PC-9 (cell line): ENCODE results near the gene CHST3. TPM values are rescaled to one million over a fixed set of nuclear protein-coding genes. Genes with fewer than 3 reads are reported as not detected.

Experiments
- BruUV-seq: library from RNA; stranded (reverse); fragments of 400-500 nt; replicated peaks from 2 replicates; lab custom pipeline; 2021; lab: Mats Ljungman, UMichigan
- CTCF ChIA-PET: fragments of 300-600 bp; sonication (Branson Sonifier 250); formaldehyde crosslinking; loops from one replicate; lab custom pipeline; 2022; ENCODE audit warnings: antibody characterized with exemption; lab: Charles Lee
- POLR2A ChIA-PET: fragments of 300-600 bp; sonication (Branson Sonifier 250); formaldehyde crosslinking; loops from one replicate; lab custom pipeline; 2022; ENCODE audit warnings: antibody characterized with exemption; ENCODE audit not compliant: unreplicated experiment; lab: Charles Lee
- DNase-seq, 2 experiments: peaks; one replicate each; pipeline versions ENCODE4 v3.0.0 to v3.0.0-alpha.2; 2015 to 2022; ENCODE audit warnings: mixed read lengths in 1 of 2
- H2AFZ ChIP-seq: fragments of 200-600 bp; sonication (generic); 2 replicates; pipeline ENCODE4 v1.8.1; 2017; ENCODE audit warnings: antibody characterized with exemption
- H3F3A ChIP-seq: fragments of 200-600 bp; sonication (generic); 2 replicates; pipeline ENCODE4 v1.8.1; 2017; ENCODE audit warnings: antibody characterized with exemption, mild to moderate bottlenecking, low read depth; ENCODE audit not compliant: insufficient read depth
- H3K27ac ChIP-seq: fragments of 200-600 bp; sonication (generic); 2 replicates; pipeline ENCODE4 v1.6.1; 2016; ENCODE audit warnings: mixed run types
- H3K27me3 ChIP-seq: fragments of 200-600 bp; sonication (generic); 2 replicates; pipeline ENCODE4 v1.6.1; 2016; ENCODE audit warnings: low read depth, mixed run types; ENCODE audit not compliant: insufficient read depth
- H3K36me3 ChIP-seq: fragments of 200-600 bp; sonication (generic); 2 replicates; pipeline ENCODE4 v1.6.1; 2016; ENCODE audit warnings: low read depth, mixed run types
- H3K4me1 ChIP-seq: fragments of 200-600 bp; sonication (generic); replicated peaks from 2 replicates; pipeline ENCODE4 v1.6.1; 2016; ENCODE audit warnings: mixed run types; ENCODE audit not compliant: insufficient read depth
- H3K4me2 ChIP-seq: fragments of 200-600 bp; sonication (generic); 2 replicates; pipeline ENCODE4 v1.6.1; 2017; ENCODE audit warnings: mixed run types
- H3K4me3 ChIP-seq: fragments of 200-600 bp; sonication (generic); 2 replicates; pipeline ENCODE4 v1.6.1; 2016; ENCODE audit warnings: mixed run types
- H3K79me2 ChIP-seq: fragments of 200-600 bp; sonication (generic); 2 replicates; pipeline ENCODE4 v1.6.1; 2017; ENCODE audit warnings: low read depth, mixed run types
- H3K9me2 ChIP-seq: fragments of 200-600 bp; sonication (generic); 2 replicates; pipeline ENCODE4 v1.8.1; 2017; ENCODE audit warnings: mild to moderate bottlenecking; ENCODE audit not compliant: insufficient read depth
- H3K9me3 ChIP-seq: fragments of 200-600 bp; sonication (generic); 2 replicates; pipeline ENCODE4 v1.8.1; 2016; ENCODE audit warnings: low read depth; ENCODE audit not compliant: insufficient read depth
- H4K20me1 ChIP-seq: fragments of 200-600 bp; sonication (generic); 2 replicates; pipeline ENCODE4 v1.8.1; 2017; ENCODE audit not compliant: insufficient read depth
- CTCF ChIP-seq: fragments of 200-600 bp; sonication (generic); conservative IDR thresholded peaks from 2 replicates; pipeline ENCODE4 v1.6.1; 2017; ENCODE audit warnings: mixed run types, antibody characterized with exemption, mild to moderate bottlenecking, moderate library complexity
- EZH2 ChIP-seq: fragments of 200-600 bp; sonication (generic); IDR thresholded peaks from 2 replicates; pipeline ENCODE4 v1.8.0; 2017; ENCODE audit warnings: antibody characterized with exemption, low read depth
- intact Hi-C: fragments of 100-400 bp; cut with micrococcal nuclease; formaldehyde crosslinking; loops from one replicate; pipeline ENCODE4 v1.10.0; 2022; ENCODE audit not compliant: unreplicated experiment
- total RNA-seq: library from RNA; stranded (reverse); gene quantifications from 2 replicates; pipeline ENCODE4 v1.2.3, GENCODE V29; 2021

CHST3 gene
- total RNA-seq, 1 experiment from 2014 or later: 23.3 TPM

GRCh38 chr10:72034040-72034499 is 69.9 kb downstream of the CHST3 start:
- ChIA-PET POLR2A (no interaction called here), CTCF (no interaction called here)
- Histone ChIP-seq H4K20me1 (no peaks in the 10 kb centered on the region), H3K9me2 (no peaks in the 10 kb centered on the region), H2AFZ (no peak overlapping the region), H3K4me1 (peaks cover 15% of the 10 kb centered on the region), H3K9me3 (peaks cover 3% of the 10 kb centered on the region), H3K4me3 (no peak overlapping the region), H3K79me2 (no peaks in the 10 kb centered on the region), H3F3A (peaks cover 12% of the 10 kb centered on the region; the same call in 1 of the 2 replicates), H3K27ac (no peak overlapping the region), H3K36me3 (no peaks in the 10 kb centered on the region), H3K27me3 (no peaks in the 10 kb centered on the region), H3K4me2 (no peak overlapping the region)
- no TSS peak for BruUV-seq
- intact Hi-C loops: no loop called here
- no peak for DNase-seq
- TF ChIP-seq EZH2: no peak
- no peak for TF ChIP-seq CTCF

GRCh38 chr10:72034761-72035160 is 70.6 kb downstream of the CHST3 start:
- CTCF ChIA-PET: no interaction called here
- H3K9me3 ChIP-seq: no peaks in the 10 kb centered on the region
- no peak overlapping the region for H3K27ac ChIP-seq
- TF ChIP-seq EZH2 (no peak), CTCF (no peak)
- H3K27me3 ChIP-seq: no peaks in the 10 kb centered on the region
- BruUV-seq: no TSS peak
- H3K4me3 ChIP-seq: no peak overlapping the region
- intact Hi-C loops: loop anchor here (5.0 kb wide), 1 partner anchor 37 kb away; no protein-coding TSS in a partner anchor
- no peaks in the 10 kb centered on the region for H3K9me2 ChIP-seq
- H3K36me3 ChIP-seq: no peaks in the 10 kb centered on the region
- peaks cover 15% of the 10 kb centered on the region for H3K4me1 ChIP-seq
- DNase-seq: no peak
- H2AFZ ChIP-seq: no peak overlapping the region
- POLR2A ChIA-PET: no interaction called here
- no peaks in the 10 kb centered on the region for H4K20me1 ChIP-seq
- H3K79me2 ChIP-seq: no peaks in the 10 kb centered on the region
- H3K4me2 ChIP-seq: no peak overlapping the region
- H3F3A ChIP-seq: peaks cover 10% of the 10 kb centered on the region; the same call in 1 of the 2 replicates

GRCh38 chr10:72035252-72035887 is 71.2 kb downstream of the CHST3 start:
- H4K20me1 ChIP-seq: no peaks in the 10 kb centered on the region
- H3K4me3 ChIP-seq: no peak overlapping the region
- H2AFZ ChIP-seq: no peak overlapping the region
- H3K79me2 ChIP-seq: no peaks in the 10 kb centered on the region
- H3K4me2 ChIP-seq: no peak overlapping the region
- H3K9me3 ChIP-seq: no peaks in the 10 kb centered on the region
- no TSS peak for BruUV-seq
- TF ChIP-seq EZH2 (no peak), CTCF (no peak)
- CTCF ChIA-PET: no interaction called here
- POLR2A ChIA-PET: no interaction called here
- no peak for DNase-seq
- no peak overlapping the region for H3K27ac ChIP-seq
- no peaks in the 10 kb centered on the region for H3K9me2 ChIP-seq
- H3K4me1 ChIP-seq: peaks cover 15% of the 10 kb centered on the region
- peaks cover 10% of the 10 kb centered on the region; the same call in 1 of the 2 replicates for H3F3A ChIP-seq
- no peaks in the 10 kb centered on the region for H3K36me3 ChIP-seq
- no peaks in the 10 kb centered on the region for H3K27me3 ChIP-seq
- intact Hi-C loops: loop anchor here (5.0 kb wide), 1 partner anchor 38 kb away; no protein-coding TSS in a partner anchor
